GM12865 (cell line): ENCODE data around the gene NAV3.

ENCODE experiments used
- DNase-seq: peaks from one replicate; pipeline ENCODE4 v3.0.0; 2010; ENCODE audit warnings: low read depth
- H3K4me3 ChIP-seq: 2 replicates; pipeline ENCODE4 v1.5.1; 2011; ENCODE audit warnings: mild to moderate bottlenecking, low read depth, low read length, control low read depth
- CTCF ChIP-seq: IDR thresholded peaks from 2 replicates; pipeline ENCODE4 v1.5.1; 2011; ENCODE audit warnings: low read length, control low read depth, low read depth, inconsistent platforms; ENCODE audit not compliant: insufficient read depth; ENCODE audit errors: missing control alignments

The NAV3 gene

GRCh38 chr12:77947746-77948145, 117.1 kb downstream of the NAV3 start:
- no peak for TF ChIP-seq CTCF
- DNase-seq: no peak
- H3K4me3 ChIP-seq: no peak overlapping the region

GRCh38 chr12:77949943-77950342, 119.2 kb downstream of the NAV3 start:
- TF ChIP-seq CTCF: no peak
- no peak overlapping the region for H3K4me3 ChIP-seq
- DNase-seq: no peak

GRCh38 chr12:77953528-77954205, 123.0 kb downstream of the NAV3 start:
- no peak for TF ChIP-seq CTCF
- H3K4me3 ChIP-seq: no peak overlapping the region
- DNase-seq: no peak

GRCh38 chr12:77954206-77954555, 123.5 kb downstream of the NAV3 start:
- no peak for TF ChIP-seq CTCF
- H3K4me3 ChIP-seq: no peak overlapping the region
- DNase-seq: no peak

GRCh38 chr12:77957062-77957461, 126.4 kb downstream of the NAV3 start:
- H3K4me3 ChIP-seq: no peak overlapping the region
- no peak for TF ChIP-seq CTCF
- DNase-seq: no peak

- H3K4me3 ChIP-seq: no peak overlapping the region
- no peak for DNase-seq
- no peak for TF ChIP-seq CTCF
Measured at GRCh38 chr12:77963576-77964178, 133.0 kb downstream of the NAV3 start.

- no peak for TF ChIP-seq CTCF
- no peak for DNase-seq
Measured at GRCh38 chr12:77965790-77966189, 135.1 kb downstream of the NAV3 start.

More at GRCh38 chr12:77965790-77966189, 135.1 kb downstream of the NAV3 start:
- no peak overlapping the region for H3K4me3 ChIP-seq
